GM12891 (cell line): ENCODE data around the gene PLEKHO1.
"Not testable (repeated sequence)": the region's sequence is repeated elsewhere in the genome, so short reads cannot be mapped to it uniquely, and the experiment has no call there.

Experiments used
- DNase-seq: peaks from one replicate; pipeline ENCODE4 v3.0.0; 2011; ENCODE audit warnings: low spot score; ENCODE audit not compliant: insufficient read length
- FAIRE-seq: peaks from 2 replicates; lab custom pipeline; 2011; peaks lifted over from hg19 to GRCh38; lab: Jason Lieb, UNC
- PAX5 ChIP-seq: IDR thresholded peaks from 2 replicates; pipeline ENCODE4 v1.6.1; 2011; ENCODE audit warnings: low read length, moderate library complexity, mild to moderate bottlenecking; ENCODE audit not compliant: insufficient read depth, severe bottlenecking
- POLR2A ChIP-seq: IDR thresholded peaks from 2 replicates; pipeline ENCODE4 v1.6.1; 2011; ENCODE audit warnings: low read depth, low read length, control low read depth
- POLR2AphosphoS5 ChIP-seq: IDR thresholded peaks from 2 replicates; pipeline ENCODE4 v1.6.1; 2011; ENCODE audit warnings: low read depth, low read length, control low read depth
- POU2F2 ChIP-seq: IDR thresholded peaks from 2 replicates; pipeline ENCODE4 v1.6.1; 2011; ENCODE audit warnings: low read depth, mild to moderate bottlenecking, control low read depth, low read length, moderate library complexity
- SPI1 ChIP-seq: IDR thresholded peaks from 2 replicates; pipeline ENCODE4 v1.6.1; 2011; ENCODE audit warnings: low read depth, low read length, control low read depth
- TAF1 ChIP-seq: IDR thresholded peaks from 2 replicates; pipeline ENCODE4 v1.6.1; 2011; ENCODE audit warnings: low read depth, low read length, control low read depth

Gene PLEKHO1

GRCh38 chr1:150126811-150127210 lies 22.9 kb upstream of the PLEKHO1 start:
- no peak for FAIRE-seq
- TF ChIP-seq POU2F2 (no peak), SPI1 (no peak), TAF1 (no peak), POLR2A (no peak), PAX5 (no peak), POLR2AphosphoS5 (no peak)
- DNase-seq = no peak

GRCh38 chr1:150127464-150127863 lies 22.3 kb upstream of the PLEKHO1 start:
- no peak for TF ChIP-seq POLR2A
- TF ChIP-seq TAF1 = no peak
- TF ChIP-seq POLR2AphosphoS5 = no peak
- no peak for TF ChIP-seq SPI1
- TF ChIP-seq POU2F2 = no peak
- no peak for TF ChIP-seq PAX5
- no peak for DNase-seq
- no peak for FAIRE-seq

- DNase-seq (no peak), FAIRE-seq (no peak)
- TF ChIP-seq POLR2AphosphoS5 (no peak), POLR2A (no peak), PAX5 (no peak), TAF1 (no peak), SPI1 (no peak), POU2F2 (no peak)
Observed at GRCh38 chr1:150127868-150128267, 21.8 kb upstream of the PLEKHO1 start.

GRCh38 chr1:150132372-150132771 lies 17.3 kb upstream of the PLEKHO1 start:
- no peak for DNase-seq
- FAIRE-seq = no peak
- TF ChIP-seq POU2F2 (no peak), POLR2A (no peak), SPI1 (no peak), POLR2AphosphoS5 (no peak)

GRCh38 chr1:150134537-150134936 lies 15.2 kb upstream of the PLEKHO1 start:
- DNase-seq = no peak
- no peak for FAIRE-seq
- TF ChIP-seq POU2F2 = no peak
- TF ChIP-seq PAX5 = no peak
- no peak for TF ChIP-seq SPI1
- no peak for TF ChIP-seq TAF1
- no peak for TF ChIP-seq POLR2AphosphoS5
- TF ChIP-seq POLR2A = no peak

GRCh38 chr1:150135400-150135799 lies 14.3 kb upstream of the PLEKHO1 start:
- DNase-seq, FAIRE-seq: not testable (repeated sequence)

- TF ChIP-seq SPI1 (no peak), POU2F2 (no peak), POLR2AphosphoS5 (no peak), PAX5 (no peak), POLR2A (no peak), TAF1 (no peak)
- DNase-seq = no peak
- no peak for FAIRE-seq
Observed at GRCh38 chr1:150138044-150138443, 11.7 kb upstream of the PLEKHO1 start.

GRCh38 chr1:150141452-150141851 lies 8.3 kb upstream of the PLEKHO1 start:
- FAIRE-seq = no peak
- DNase-seq = no peak
- TF ChIP-seq SPI1 = peak; percentile 80
- TF ChIP-seq POLR2A = no peak

GRCh38 chr1:150142083-150142482 lies 7.6 kb upstream of the PLEKHO1 start:
- no peak for TF ChIP-seq PAX5
- TF ChIP-seq TAF1 = no peak
- TF ChIP-seq POLR2A = no peak
- TF ChIP-seq SPI1 = no peak
- TF ChIP-seq POLR2AphosphoS5 = no peak
- TF ChIP-seq POU2F2 = no peak
- DNase-seq (no peak), FAIRE-seq (no peak)

- no peak for DNase-seq
- TF ChIP-seq TAF1 (no peak), SPI1 (no peak), POLR2A (no peak)
- FAIRE-seq = no peak
Observed at GRCh38 chr1:150144606-150145005, 5.1 kb upstream of the PLEKHO1 start.

GRCh38 chr1:150146016-150146415 lies 3.7 kb upstream of the PLEKHO1 start:
- FAIRE-seq, DNase-seq: not testable (repeated sequence)
